NB4 (cell line): ENCODE measurements around the gene ACVR1.
"Not testable (repeated sequence)": the region's sequence is repeated elsewhere in the genome, so short reads cannot be mapped to it uniquely, and the experiment has no call there.

Experiments
- DNase-seq: peaks from one replicate; pipeline ENCODE4 v3.0.0; 2010; ENCODE audit warnings: low read depth
- H3K4me3 ChIP-seq: one replicate; pipeline ENCODE4 v1.5.1; 2011; ENCODE audit warnings: mild to moderate bottlenecking, low read depth, low read length, moderate library complexity
- CTCF ChIP-seq: IDR thresholded peaks from one replicate; pipeline ENCODE4 v1.5.1; 2012; ENCODE audit warnings: low read depth, low read length
- MAX ChIP-seq: IDR thresholded peaks from 2 replicates; pipeline ENCODE4 v1.6.1; 2011; ENCODE audit warnings: low read depth, low read length
- MYC ChIP-seq: IDR thresholded peaks from 2 replicates; pipeline ENCODE4 v1.6.1; 2011; ENCODE audit warnings: low read depth, low read length
- POLR2A ChIP-seq: IDR thresholded peaks from 2 replicates; pipeline ENCODE4 v1.6.1; 2011; ENCODE audit warnings: mild to moderate bottlenecking; ENCODE audit not compliant: insufficient read length; ENCODE audit errors: extremely low read depth

The ACVR1 gene

GRCh38 chr2:157758586-157758985, 117.5 kb downstream of the ACVR1 start:
- no peak overlapping the region for H3K4me3 ChIP-seq
- no peak for TF ChIP-seq POLR2A
- no peak for TF ChIP-seq MAX
- TF ChIP-seq CTCF = no peak
- no peak for TF ChIP-seq MYC
- DNase-seq = no peak

GRCh38 chr2:157757500-157757899, 118.6 kb downstream of the ACVR1 start:
- TF ChIP-seq MAX = no peak
- no peak overlapping the region for H3K4me3 ChIP-seq

GRCh38 chr2:157756447-157756846, 119.7 kb downstream of the ACVR1 start:
- DNase-seq, H3K4me3 ChIP-seq: not testable (repeated sequence)

More at GRCh38 chr2:157757500-157757899, 118.6 kb downstream of the ACVR1 start:
- DNase-seq = no peak

GRCh38 chr2:157751462-157752058, 124.6 kb downstream of the ACVR1 start:
- TF ChIP-seq MAX = no peak
- peak; percentile 35 for TF ChIP-seq CTCF
- no peak overlapping the region for H3K4me3 ChIP-seq
- DNase-seq = peak; percentile 24

GRCh38 chr2:157749684-157750083, 126.4 kb downstream of the ACVR1 start:
- DNase-seq = no peak
- H3K4me3 ChIP-seq = no peak overlapping the region
- no peak for TF ChIP-seq POLR2A
- TF ChIP-seq MAX = no peak
- no peak for TF ChIP-seq CTCF
- no peak for TF ChIP-seq MYC

- DNase-seq = no peak
- no peak overlapping the region for H3K4me3 ChIP-seq
These were observed 127.6 kb downstream of the ACVR1 start for GRCh38 chr2:157748371-157749142.

GRCh38 chr2:157747695-157748370, 128.3 kb downstream of the ACVR1 start:
- TF ChIP-seq MAX = no peak
- no peak for TF ChIP-seq POLR2A
- no peak for TF ChIP-seq MYC
- TF ChIP-seq CTCF = no peak
- no peak for DNase-seq
- H3K4me3 ChIP-seq = no peak overlapping the region

More at GRCh38 chr2:157748371-157749142, 127.6 kb downstream of the ACVR1 start:
- no peak for TF ChIP-seq MYC
- TF ChIP-seq POLR2A = no peak
- TF ChIP-seq MAX = no peak
